ENCODE measurements around the gene VPS45. TPM values are rescaled to one million over a fixed set of nuclear protein-coding genes. Genes with fewer than 3 reads are reported as not detected.

The VPS45 gene
- total RNA-seq, 4 donors from 2014 or later, result 18.0 to 42.1 (median 31.1) TPM

GRCh38 chr1:150102986-150103385 lies 35.4 kb downstream of the VPS45 start:
- ATAC-seq (ENCODE audit: low FRiP score) (no peak), DNase-seq (ENCODE audit: low spot score) (no peak)
- TF ChIP-seq CTCF (IDR thresholded peaks at IDR 0.05), result no peak

DNA sequence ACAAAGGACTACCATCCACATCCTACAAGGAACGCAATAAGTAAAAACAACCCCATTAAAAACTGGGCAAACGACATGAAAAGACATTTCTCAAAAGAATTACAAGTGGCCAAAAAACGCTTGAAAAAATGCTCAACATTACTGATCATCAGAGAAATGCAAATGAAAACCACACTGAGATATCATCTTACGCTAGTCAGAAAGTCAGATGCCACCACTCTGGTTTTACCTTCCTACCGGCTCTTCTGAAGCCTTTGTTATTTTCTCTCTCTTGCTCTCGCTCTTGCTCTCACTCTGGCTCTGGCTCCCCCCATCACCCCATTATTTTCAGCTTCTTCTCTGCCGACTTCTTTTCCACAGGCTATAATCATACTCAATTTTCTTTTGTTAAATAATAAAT lies 38.8 kb downstream of the VPS45 start:
- ATAC-seq (ENCODE audit: low FRiP score) (no peak), DNase-seq (ENCODE audit: low spot score) (no peak)
- no peak for TF ChIP-seq CTCF (IDR thresholded peaks at IDR 0.05)

DNA sequence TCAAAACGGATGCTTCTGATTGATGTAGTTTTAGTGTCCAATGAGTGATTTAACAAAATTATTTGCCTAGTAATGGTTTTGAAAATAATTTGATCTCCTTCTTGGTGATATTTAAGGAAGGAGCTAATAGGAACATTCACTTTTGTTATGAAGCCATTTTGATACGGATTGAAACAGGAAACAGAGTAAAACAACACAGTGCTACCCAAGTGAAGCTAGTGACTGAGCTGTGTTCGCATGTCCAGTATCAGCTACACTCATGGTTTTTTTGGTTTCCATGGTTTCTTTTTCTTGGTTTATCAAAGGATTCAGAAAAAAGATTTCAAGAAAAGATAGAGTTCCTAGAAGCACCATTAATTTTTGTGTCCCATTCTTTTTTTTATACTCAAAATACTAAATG lies 42.0 kb downstream of the VPS45 start:
- no peak for TF ChIP-seq CTCF (IDR thresholded peaks at IDR 0.05)
- ATAC-seq (ENCODE audit: low FRiP score) (no peak), DNase-seq (ENCODE audit: low spot score) (no peak)

- no peak for TF ChIP-seq CTCF (IDR thresholded peaks at IDR 0.05)
Observed at GRCh38 chr1:150110116-150110515, 42.5 kb downstream of the VPS45 start.

GRCh38 chr1:150111670-150112069 lies 44.1 kb downstream of the VPS45 start:
- ATAC-seq (ENCODE audit: low FRiP score), result no peak
- no peak for TF ChIP-seq CTCF (IDR thresholded peaks at IDR 0.05)
- DNase-seq (ENCODE audit: low spot score), result no peak

More at GRCh38 chr1:150110116-150110515, 42.5 kb downstream of the VPS45 start:
- ATAC-seq (ENCODE audit: low FRiP score) (no peak), DNase-seq (ENCODE audit: low spot score) (no peak)

- TF ChIP-seq CTCF (IDR thresholded peaks at IDR 0.05), result no peak
- ATAC-seq (ENCODE audit: low FRiP score), result no peak
- no peak for DNase-seq (ENCODE audit: low spot score)
Observed at GRCh38 chr1:150115121-150115520, 47.5 kb downstream of the VPS45 start.

- ATAC-seq (ENCODE audit: low FRiP score), result no peak
- TF ChIP-seq CTCF (IDR thresholded peaks at IDR 0.05), result no peak
- no peak for DNase-seq (ENCODE audit: low spot score)
Observed at GRCh38 chr1:150118716-150119115, 51.1 kb downstream of the VPS45 start.

Measured in omental fat pad (tissue), 4 donors.